SHP77 (cell line): Measurements from ENCODE around the gene ABHD8.

Experiments
- DNase-seq, 2 experiments: peaks; one replicate each; lab custom pipeline; 2025; lab: John Stamatoyannopoulos, UW

ABHD8 gene

DNA sequence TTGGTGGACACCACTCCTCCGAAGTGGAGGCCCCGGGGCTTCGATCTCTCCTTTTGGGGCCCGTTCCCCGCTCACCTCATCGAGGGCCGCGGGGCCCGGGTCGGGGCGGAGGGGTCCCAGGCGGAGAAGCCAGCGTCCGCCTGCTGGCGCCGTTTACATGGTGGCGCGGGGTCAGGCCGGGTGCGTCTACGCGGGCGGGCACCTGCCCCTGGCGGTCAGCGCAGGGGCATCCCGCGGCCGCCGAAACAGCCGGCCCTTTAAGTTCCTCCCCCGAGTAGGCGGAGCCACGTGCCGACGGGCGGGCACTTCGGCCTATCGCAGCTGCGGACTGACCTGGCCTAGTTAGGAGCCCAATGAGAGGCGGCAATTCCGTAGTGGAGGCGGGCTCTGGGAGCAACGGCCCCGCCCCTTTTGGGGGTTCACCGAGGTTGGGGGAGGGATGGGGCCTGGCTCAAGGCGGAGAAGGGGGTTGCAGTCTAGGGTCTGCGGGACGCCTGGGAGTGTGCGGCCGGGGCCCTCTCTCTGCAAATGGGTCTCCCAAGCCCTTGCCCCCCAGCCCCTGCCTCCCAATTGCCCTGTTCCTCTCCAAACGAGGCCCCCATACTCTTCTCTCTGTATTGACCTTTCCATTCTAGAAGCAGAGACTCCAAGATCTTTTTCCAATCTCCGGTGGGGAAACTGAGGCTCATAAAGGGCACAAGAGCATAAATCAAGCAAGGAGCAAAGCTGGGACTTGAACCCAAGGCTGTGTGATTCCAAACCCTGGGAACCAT, at the start of gene ABHD8:
Gene ABHD8, minus strand, starts transcription at position 259 of the 773 bp plus-strand sequence. CDS start 1,809 bp downstream, outside the sequence.
- peak; percentile 89 to 95 for DNase-seq

DNA sequence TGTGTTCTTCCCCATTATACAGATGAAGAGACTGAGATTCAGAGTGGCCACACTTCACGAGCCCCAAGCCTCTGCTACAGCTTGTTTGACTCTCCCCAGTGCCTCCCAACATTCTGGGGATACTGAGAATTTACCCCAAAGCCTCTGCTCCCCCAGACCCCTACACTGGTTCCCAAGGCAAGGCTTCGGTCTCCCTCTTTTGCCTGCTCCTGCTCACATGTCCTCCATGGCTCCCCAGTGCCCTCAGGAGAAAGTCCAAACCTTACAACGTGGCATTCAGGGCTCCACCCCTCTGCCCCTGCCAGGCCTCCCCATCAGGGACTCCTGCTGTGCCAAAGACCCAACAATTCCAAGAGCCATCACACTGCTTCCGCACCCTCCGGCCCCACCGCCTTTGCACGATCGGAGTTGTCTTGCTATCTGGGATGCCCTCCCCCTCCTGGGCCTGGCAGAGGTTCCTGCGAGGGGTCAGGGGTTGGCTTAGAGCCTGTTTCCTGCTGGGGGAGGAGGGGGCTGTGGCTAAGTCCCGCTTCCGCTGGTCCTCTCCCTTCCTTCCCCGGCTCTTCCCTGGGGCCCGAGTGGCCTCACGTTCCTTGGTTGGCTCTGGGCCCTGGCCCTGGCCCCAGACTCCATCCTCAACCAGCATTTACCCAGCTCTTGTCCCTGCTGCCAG, 49.5 kb upstream of the ABHD8 start:
- DNase-seq: no peak

DNA sequence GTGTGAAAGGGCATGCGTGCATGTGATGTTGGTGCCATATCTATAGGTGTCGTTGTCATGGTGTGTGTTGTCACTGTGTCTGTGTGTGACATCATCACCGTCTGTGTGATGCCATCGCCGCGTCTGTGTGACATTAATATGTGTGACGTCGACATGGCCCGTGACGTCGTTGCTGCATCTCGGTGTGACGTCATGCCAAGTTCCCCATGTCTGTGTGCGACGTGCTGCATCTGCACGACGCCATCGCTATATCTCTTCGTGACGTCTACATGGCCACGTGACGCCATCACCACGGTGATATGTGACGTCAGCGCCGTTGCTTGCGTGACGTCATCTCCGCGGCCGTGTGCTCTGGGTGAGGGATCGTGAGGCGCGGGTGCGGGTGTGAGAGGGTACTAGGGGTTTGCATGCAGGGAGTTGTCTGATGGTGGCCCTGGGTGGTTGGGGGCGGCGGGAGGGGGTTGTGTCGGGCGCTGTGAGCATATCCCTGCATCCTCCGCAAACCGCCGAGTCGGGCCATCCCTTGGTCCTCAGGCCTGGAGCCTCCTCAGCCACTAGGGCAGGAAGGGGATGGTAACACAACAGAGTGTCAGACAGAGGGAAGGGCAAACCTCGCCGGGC, 48.7 kb upstream of the ABHD8 start:
- DNase-seq: no peak

DNA sequence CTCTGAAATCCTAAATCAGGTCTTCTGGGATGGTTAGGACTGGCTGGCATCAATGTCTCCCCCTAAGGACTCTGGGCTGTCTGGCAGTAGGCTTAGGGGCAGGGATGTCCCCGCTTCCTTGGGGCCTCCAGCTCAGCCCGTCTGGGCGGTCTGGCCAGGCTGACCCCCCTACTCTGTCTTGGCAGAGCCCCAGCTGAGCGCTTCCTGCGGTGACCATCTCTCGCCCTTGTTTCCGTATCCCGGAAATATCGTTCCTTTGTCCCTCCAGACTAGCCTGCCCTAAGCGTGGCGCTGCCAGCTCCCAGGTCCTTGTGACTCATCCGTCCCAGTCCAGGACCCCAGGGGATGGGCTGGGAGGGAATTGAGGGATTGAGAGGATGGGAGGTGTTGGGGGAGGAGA, 45.5 kb upstream of the ABHD8 start:
- peak; percentile 28 to 65 for DNase-seq

DNA sequence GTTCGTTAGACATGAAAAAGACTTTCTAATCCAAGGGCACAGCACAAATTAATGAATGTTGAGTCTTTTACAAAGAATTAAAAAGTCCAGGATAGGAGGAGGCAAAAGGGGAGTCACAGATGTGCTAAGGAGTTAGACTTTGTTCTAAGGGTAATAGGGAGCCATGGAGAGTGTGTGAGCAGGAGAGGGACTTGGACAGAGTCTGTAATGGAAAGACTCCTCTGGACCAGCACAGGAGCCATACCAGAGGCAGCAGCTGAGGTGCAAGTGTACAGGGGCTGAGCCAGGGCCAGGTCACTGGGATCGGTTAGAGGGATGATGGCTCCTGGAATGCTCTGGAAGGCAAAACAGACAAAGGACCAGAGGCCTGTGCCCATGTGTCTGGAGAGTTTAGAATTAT, 44.7 kb upstream of the ABHD8 start:
- no peak for DNase-seq

DNA sequence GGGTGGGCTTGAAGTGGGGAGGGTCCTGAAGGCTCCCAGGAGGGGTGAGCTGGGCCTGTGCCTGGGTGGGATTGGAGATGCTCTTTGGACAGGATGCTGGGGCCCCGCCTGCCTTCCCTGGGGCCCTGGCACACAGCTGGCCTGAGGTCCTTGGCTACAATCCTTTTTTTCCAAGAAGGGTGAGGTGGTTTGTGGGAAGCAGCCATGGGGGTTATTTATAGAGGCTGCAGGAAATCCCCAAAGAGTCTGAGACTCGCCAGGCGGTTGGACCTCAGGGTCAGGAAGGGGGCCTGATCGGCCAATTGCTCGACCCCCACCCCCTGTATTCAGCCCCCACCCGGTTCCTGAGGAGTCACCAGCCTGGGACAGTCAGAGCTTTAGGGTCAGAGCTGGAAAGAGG, 44.1 kb upstream of the ABHD8 start:
- DNase-seq: no peak

DNA sequence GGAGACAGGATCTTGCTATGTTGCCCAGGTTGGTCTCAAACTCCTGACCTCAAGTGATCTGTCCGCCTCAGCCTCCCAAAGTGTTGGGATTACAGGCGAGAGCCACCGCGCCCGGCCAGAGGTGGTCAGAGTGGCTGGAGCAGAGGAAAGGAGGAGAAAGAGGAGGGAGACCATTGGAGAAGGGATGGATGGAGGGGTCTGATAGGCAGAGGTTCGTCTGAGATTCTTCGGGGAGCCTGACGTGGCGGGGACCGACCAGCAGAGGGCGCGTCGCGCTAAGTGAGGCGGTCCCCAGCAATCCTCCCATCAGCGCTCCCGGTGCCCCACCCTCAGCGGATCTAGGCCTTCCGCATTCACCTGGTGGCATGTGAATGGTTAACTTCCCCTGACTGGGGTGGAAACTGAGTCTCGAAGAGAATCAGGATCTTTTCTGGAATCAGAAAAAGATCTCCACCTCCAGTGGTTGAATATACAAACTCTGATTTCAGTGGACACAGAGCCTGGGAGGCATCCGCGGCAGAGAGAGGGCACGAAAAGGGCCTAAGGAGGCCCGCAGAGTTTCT, 43.0 kb upstream of the ABHD8 start:
- DNase-seq: peak; percentile 33 to 42

- no peak for DNase-seq
Measured at GRCh38 chr19:17341845-17342244, 38.6 kb upstream of the ABHD8 start.

DNA sequence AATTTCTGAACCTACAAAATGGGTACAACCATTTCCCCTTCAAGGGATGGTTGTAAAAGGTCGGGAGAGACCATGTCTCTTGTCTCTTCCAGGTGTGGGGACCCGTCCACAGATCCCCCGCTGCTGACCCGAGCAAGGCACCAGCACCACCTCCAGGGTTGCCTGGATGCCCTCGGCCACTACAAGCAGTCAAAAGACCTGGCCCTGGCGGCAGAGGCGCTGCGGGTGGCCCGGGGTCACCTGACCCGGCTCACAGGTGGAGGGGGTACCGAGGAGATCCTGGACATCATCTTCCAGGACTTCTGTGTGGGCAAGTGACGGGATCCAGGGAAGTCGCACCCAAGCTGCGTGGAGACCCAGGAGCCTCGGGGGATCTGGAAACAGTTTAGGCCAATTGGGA, 38.2 kb upstream of the ABHD8 start:
- DNase-seq: no peak

DNA sequence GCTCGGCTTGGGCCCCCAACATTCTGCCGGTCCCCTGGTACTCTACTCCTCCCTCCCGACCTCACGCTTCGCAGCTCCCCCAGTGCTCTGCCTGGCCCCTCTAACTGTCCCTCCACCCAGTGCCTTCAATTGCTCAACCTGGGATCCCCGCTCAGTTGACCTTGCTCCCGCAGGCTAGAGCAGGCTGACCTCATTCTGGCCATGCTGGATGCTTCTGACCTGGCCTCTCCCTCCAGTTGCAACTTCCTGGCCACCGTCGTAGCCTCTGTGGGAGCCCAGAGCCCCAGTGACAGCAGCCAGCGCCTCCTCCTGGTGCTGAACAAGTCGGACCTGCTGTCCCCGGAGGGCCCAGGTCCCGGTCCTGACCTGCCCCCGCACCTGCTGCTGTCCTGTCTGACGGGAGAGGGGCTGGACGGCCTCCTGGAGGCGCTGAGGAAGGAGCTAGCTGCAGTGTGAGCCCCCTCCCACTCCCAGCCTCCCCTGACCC, 37.7 kb upstream of the ABHD8 start:
- DNase-seq: no peak

- no peak for DNase-seq
Measured at GRCh38 chr19:17340302-17340870, 37.2 kb upstream of the ABHD8 start.

GRCh38 chr19:17339088-17339741, 36.0 kb upstream of the ABHD8 start:
- no peak for DNase-seq

DNA sequence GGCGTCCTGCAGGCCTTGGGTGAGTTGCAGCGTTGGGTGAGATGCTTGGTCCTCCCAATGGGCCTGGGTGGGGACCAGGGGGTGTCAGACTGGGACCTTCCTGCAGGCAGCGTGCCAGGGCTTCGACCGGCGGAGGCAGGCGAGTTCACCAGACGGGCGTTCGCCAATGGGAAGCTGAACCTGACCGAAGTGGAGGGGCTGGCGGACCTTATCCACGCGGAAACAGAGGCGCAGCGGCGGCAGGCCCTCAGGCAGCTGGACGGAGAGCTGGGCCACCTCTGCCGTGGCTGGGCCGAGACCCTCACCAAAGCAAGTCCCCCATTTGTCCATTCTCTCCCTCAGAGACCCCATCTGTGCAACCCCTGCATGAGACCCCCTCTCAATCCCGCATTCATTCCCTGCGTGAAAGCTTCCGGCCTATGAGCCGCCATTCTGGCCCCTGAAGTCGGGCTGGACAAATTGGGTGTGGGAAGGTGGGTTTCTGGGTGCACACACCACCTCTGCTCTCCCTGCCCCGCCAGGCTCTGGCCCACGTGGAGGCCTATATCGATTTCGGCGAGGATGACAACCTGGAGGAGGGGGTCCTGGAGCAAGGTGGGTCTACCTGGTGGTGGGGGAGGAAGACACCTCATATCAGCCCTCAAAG, 35.3 kb upstream of the ABHD8 start:
- DNase-seq: no peak

GRCh38 chr19:17337675-17338432, 34.6 kb upstream of the ABHD8 start:
- DNase-seq: peak in 1 of 2 experiments; percentile 35

DNA sequence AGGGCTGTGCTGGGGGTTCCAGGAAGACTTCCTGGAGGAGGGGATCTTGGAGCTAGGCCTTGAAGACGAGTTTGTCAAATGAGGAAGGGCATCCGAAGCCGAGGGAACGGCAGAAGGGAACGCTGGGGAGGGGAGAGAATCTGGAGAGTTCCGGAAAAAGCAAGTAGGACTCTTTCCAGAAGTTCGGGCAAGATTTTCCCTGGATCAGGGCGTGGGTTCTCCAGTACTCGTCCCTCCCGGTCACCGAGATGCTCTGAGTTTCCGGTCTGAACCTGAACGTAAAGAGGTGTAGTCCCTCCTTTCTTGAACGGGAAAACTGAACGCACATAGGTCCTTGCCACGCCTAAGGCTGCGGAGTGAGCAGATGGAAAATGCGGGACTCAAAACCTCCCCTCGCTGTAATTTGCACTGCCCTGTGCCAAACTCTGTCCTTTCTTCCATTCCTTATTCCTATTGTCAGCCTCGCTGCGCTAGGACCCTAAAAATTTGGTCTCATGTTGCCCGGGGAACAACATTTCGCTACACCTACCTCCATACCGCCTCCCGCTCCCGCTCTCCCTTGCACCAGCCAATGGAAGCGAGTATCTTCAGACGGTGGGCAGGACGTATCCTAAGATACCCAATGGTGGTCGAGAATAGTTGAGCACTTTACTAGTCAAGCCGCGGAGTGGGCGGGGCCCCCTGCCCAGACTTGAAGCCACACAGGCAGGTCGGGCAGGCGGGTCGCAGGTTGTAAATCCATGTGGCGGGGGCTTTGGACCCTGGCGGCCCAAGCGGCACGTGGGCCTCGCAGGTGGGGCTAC, 33.8 kb upstream of the ABHD8 start, which contains the start of gene GTPBP3:
Gene GTPBP3, plus strand, starts transcription at position 682 of the 803 bp plus-strand sequence. Its CDS starts 59 bp downstream, at position 741.
- peak; percentile 99 for DNase-seq

GRCh38 chr19:17335575-17335974, 32.4 kb upstream of the ABHD8 start:
- no peak for DNase-seq

GRCh38 chr19:17334414-17335409, 31.5 kb upstream of the ABHD8 start, which contains the start of gene ANO8:
ANO8 (minus strand) TSS chr19:17334855; CDS start chr19:17334670, 185 bp downstream.
- DNase-seq: peak; percentile 92 to 95
